Mesenchymal stem cell (in vitro differentiated cells and primary cell): ENCODE measurements around the gene TTLL10.

Experiments used
- DNase-seq: peaks from one replicate; pipeline ENCODE4 v3.0.0-alpha.2; 2013
- H2AFZ ChIP-seq: one replicate; pipeline ENCODE4 v1.6.1; 2013; ENCODE audit warnings: low read depth, mild to moderate bottlenecking, control low read depth, inconsistent platforms, low read length, moderate library complexity
- H2AK5ac ChIP-seq: 2 replicates; pipeline ENCODE4 v1.6.1; 2013; ENCODE audit warnings: low read length, moderate library complexity, mild to moderate bottlenecking, inconsistent platforms; ENCODE audit not compliant: severe bottlenecking
- H2BK120ac ChIP-seq: one replicate; pipeline ENCODE4 v1.6.1; 2013; ENCODE audit warnings: low read depth, mild to moderate bottlenecking, inconsistent platforms, low read length, moderate library complexity
- H2BK12ac ChIP-seq, 2 experiments: one replicate each; pipeline ENCODE4 v1.6.1; 2013; ENCODE audit warnings: inconsistent platforms in 2 of 2, low read length in 2 of 2, mild to moderate bottlenecking in 2 of 2, moderate library complexity in 2 of 2, control low read depth in 1 of 2
- H2BK15ac ChIP-seq: one replicate; pipeline ENCODE4 v1.6.1; 2013; ENCODE audit warnings: mild to moderate bottlenecking, low read depth, inconsistent platforms; ENCODE audit not compliant: poor library complexity, severe bottlenecking
- H2BK5ac ChIP-seq: 2 replicates; pipeline ENCODE4 v1.6.1; 2013; ENCODE audit warnings: low read depth, mild to moderate bottlenecking, low read length, control low read depth, inconsistent platforms; ENCODE audit not compliant: poor library complexity, severe bottlenecking
- H3K14ac ChIP-seq, 2 experiments: one replicate each; pipeline ENCODE4 v1.6.1; 2013; ENCODE audit warnings: inconsistent platforms in 2 of 2, low read length in 2 of 2, control low read depth in 1 of 2, mild to moderate bottlenecking in 1 of 2, moderate library complexity in 1 of 2
- H3K18ac ChIP-seq, 2 experiments: one replicate each; pipeline ENCODE4 v1.6.1; 2013; ENCODE audit warnings: inconsistent platforms in 2 of 2, low read length in 2 of 2, control low read depth in 1 of 2, low read depth in 1 of 2, mild to moderate bottlenecking in 1 of 2
- H3K23ac ChIP-seq, 2 experiments: one replicate each; pipeline ENCODE4 v1.6.1; 2013; ENCODE audit warnings: inconsistent platforms in 2 of 2, low read length in 2 of 2, mild to moderate bottlenecking in 2 of 2, moderate library complexity in 2 of 2, control low read depth in 1 of 2
- H3K27ac ChIP-seq: 2 replicates; pipeline ENCODE4 v1.5.1; 2013; ENCODE audit warnings: mild to moderate bottlenecking, moderate library complexity, low read length, control low read depth, inconsistent platforms; ENCODE audit not compliant: poor library complexity, severe bottlenecking
- H3K27me3 ChIP-seq, 2 experiments: 2 replicates each; pipeline versions ENCODE4 v1.6.1 to v1.7.0; 2013; ENCODE audit warnings: low read length in 2 of 2, mild to moderate bottlenecking in 2 of 2, moderate library complexity in 2 of 2, control low read depth in 1 of 2, inconsistent platforms in 1 of 2; ENCODE audit not compliant: control insufficient read depth in 1 of 2, insufficient read depth in 1 of 2
- H3K36me3 ChIP-seq, 2 experiments: 2 replicates each; pipeline versions ENCODE4 v1.6.1 to v1.7.0; 2013; ENCODE audit warnings: low read length in 2 of 2, control low read depth in 1 of 2, inconsistent platforms in 1 of 2, low read depth in 1 of 2, mild to moderate bottlenecking in 1 of 2; ENCODE audit not compliant: insufficient read depth in 2 of 2, control insufficient read depth in 1 of 2
- H3K4ac ChIP-seq, 2 experiments: one replicate each; pipeline ENCODE4 v1.6.1; 2013; ENCODE audit warnings: inconsistent platforms in 2 of 2, low read length in 2 of 2, mild to moderate bottlenecking in 2 of 2, moderate library complexity in 2 of 2, control low read depth in 1 of 2, low read depth in 1 of 2
- H3K4me1 ChIP-seq: 2 replicates; pipeline ENCODE4 v1.6.1; 2013; ENCODE audit warnings: low read depth, low read length, control low read depth; ENCODE audit not compliant: control insufficient read depth, insufficient read depth
- H3K4me2 ChIP-seq: 2 replicates; pipeline ENCODE4 v1.6.1; 2013; ENCODE audit warnings: low read length, mild to moderate bottlenecking, inconsistent platforms; ENCODE audit not compliant: poor library complexity, severe bottlenecking
- H3K4me3 ChIP-seq, 2 experiments: 2 replicates each; pipeline versions ENCODE4 v1.5.1 to v1.7.0; 2013; ENCODE audit warnings: low read length in 2 of 2, mild to moderate bottlenecking in 2 of 2, control low read depth in 1 of 2, low read depth in 1 of 2; ENCODE audit not compliant: insufficient read depth in 1 of 2
- H3K79me1 ChIP-seq: replicated peaks from 2 replicates; pipeline ENCODE4 v1.6.1; 2013; ENCODE audit warnings: mild to moderate bottlenecking, control low read depth, low read length, inconsistent platforms; ENCODE audit not compliant: poor library complexity, severe bottlenecking
- H3K9ac ChIP-seq: 2 replicates; pipeline ENCODE4 v1.7.0; 2013; ENCODE audit warnings: mild to moderate bottlenecking, low read length, moderate library complexity
- H3K9me3 ChIP-seq: 2 replicates; pipeline ENCODE4 v1.7.0; 2013; ENCODE audit warnings: mild to moderate bottlenecking, low read length; ENCODE audit not compliant: control insufficient read depth
- H4K8ac ChIP-seq: one replicate; pipeline ENCODE4 v1.6.1; 2013; ENCODE audit warnings: inconsistent platforms, mild to moderate bottlenecking, low read length, moderate library complexity
- H4K91ac ChIP-seq: one replicate; pipeline ENCODE4 v1.6.1; 2013; ENCODE audit warnings: mild to moderate bottlenecking, low read length, inconsistent platforms
- WGBS: methylation state at CpG from one replicate; pipeline ENCODE4 v1.1.7; 2013; ENCODE audit warnings: mixed read lengths; 5-methylcytosine and 5-hydroxymethylcytosine counted together

The TTLL10 gene

GRCh38 chr1:1236945-1237873 lies 63.5 kb downstream of the TTLL10 start:
- Histone ChIP-seq H3K27me3 (peaks cover 0 to 38% of the 10 kb centered on the region in 2 experiments), H4K8ac (peak overlapping the region; percentile 38), H3K4me3 (no peak overlapping the region), H2AFZ (no peak overlapping the region), H3K9me3 (peaks cover 3% of the 10 kb centered on the region), H3K4me2 (no peak overlapping the region), H2BK5ac (no peak overlapping the region), H2AK5ac (no peak overlapping the region), H3K36me3 (peaks cover 6 to 42% of the 10 kb centered on the region in 2 experiments), H4K91ac (no peak overlapping the region), H3K9ac (no peak overlapping the region), H3K14ac (no peak overlapping the region), H3K4me1 (peaks cover 53% of the 10 kb centered on the region), H3K23ac (no peak overlapping the region), H3K18ac (no peak overlapping the region), H2BK120ac (no peak overlapping the region), H3K27ac (no peak overlapping the region), H3K4ac (no peak overlapping the region), H2BK15ac (no peak overlapping the region), H2BK12ac (peak overlapping the region in 1 of 2 experiments; percentile 3), H3K79me1 (peaks cover 15% of the 10 kb centered on the region)
- 79% methylated on average over 31 of the region's 34 CpGs for WGBS
- DNase-seq = no peak

DNA sequence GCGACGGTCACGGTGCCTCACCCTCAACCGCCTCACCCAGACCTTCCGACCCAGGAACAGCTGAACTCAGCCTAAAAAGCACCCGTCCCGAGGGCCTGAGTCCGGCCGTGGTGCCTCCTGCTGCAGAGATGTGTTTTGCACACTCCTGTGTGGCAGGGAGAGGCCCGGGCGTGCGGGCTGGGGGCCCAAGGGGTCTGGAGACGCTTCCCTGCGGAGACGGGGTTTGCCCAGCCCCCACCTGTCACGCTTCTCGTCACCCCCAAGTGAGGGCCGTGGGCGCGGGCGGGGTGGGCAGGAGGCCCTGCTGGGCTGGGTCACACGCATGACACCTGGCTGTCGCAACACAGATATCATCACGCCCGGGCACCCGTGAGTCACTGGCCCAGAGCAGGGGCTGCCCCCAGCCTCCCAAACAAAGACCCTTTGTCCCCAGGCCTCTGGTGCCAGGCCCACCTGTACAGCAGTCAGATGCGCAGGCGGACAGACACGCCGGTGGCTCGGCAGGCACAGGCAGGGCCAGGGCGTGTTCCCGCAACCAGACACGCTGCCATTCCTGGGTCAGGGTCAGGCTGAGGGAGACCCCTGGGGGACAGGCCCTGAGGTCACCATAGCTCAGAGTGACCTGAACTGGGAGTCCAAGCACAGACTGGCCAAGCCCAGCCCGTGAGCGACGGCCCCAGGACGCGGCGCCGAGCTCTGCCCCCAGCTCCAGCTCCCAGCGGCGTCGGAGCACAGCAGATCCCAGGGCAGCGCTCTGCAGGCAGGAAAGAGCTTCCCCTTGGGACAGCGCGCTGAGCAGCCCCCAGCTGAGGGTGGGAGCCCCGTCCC lies 64.4 kb downstream of the TTLL10 start:
- Histone ChIP-seq H3K23ac (no peak overlapping the region), H3K9ac (no peak overlapping the region), H2BK12ac (peak overlapping the region in 1 of 2 experiments; percentile 21), H4K91ac (no peak overlapping the region), H2AK5ac (no peak overlapping the region), H3K9me3 (peaks cover 3% of the 10 kb centered on the region), H2BK15ac (no peak overlapping the region), H2BK5ac (no peak overlapping the region), H3K36me3 (peaks cover 6 to 41% of the 10 kb centered on the region in 2 experiments), H3K27ac (no peak overlapping the region), H3K14ac (no peak overlapping the region), H4K8ac (no peak overlapping the region), H3K18ac (no peak overlapping the region), H2BK120ac (no peak overlapping the region), H2AFZ (no peak overlapping the region), H3K27me3 (peaks cover 0 to 38% of the 10 kb centered on the region in 2 experiments), H3K79me1 (peaks cover 11% of the 10 kb centered on the region), H3K4me3 (no peak overlapping the region), H3K4me2 (no peak overlapping the region), H3K4me1 (peaks cover 45% of the 10 kb centered on the region), H3K4ac (no peak overlapping the region)
- 86% methylated on average over 48 of the region's 48 CpGs for WGBS
- no peak for DNase-seq

- H3K27me3 ChIP-seq = peaks cover 0 to 38% of the 10 kb centered on the region in 2 experiments
- 91% methylated on average over 19 of the region's 19 CpGs for WGBS
- no peak overlapping the region for H3K9ac ChIP-seq
Observed at GRCh38 chr1:1238702-1239178, 65.1 kb downstream of the TTLL10 start.

DNA sequence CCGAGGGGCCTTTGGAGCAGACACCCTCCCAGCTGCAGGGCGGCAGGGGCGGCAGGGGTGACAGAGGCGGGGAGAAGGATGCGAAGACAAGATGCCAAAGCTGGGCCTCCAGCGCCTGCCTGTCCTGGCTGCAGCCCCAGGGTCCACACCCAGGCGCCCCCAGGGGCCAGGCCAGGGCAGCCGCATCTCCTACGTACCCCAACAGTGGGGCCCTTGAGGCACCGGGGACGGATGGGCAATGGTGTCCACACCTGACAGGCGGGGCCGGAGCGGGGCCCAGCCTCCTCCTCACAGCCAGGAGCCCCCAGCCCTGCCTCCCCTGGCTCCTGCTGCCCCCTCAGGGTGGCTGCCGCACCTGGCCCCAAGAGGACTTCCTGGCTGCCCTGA lies 65.5 kb downstream of the TTLL10 start:
- Histone ChIP-seq H3K79me1 (peaks cover 5% of the 10 kb centered on the region), H2BK120ac (no peak overlapping the region), H3K36me3 (peaks cover 0 to 40% of the 10 kb centered on the region in 2 experiments), H3K4me3 (no peak overlapping the region), H3K27ac (no peak overlapping the region), H3K9me3 (no peaks in the 10 kb centered on the region), H2AK5ac (no peak overlapping the region), H3K27me3 (peaks cover 0 to 38% of the 10 kb centered on the region in 2 experiments), H2BK12ac (no peak overlapping the region), H2BK5ac (no peak overlapping the region), H3K23ac (no peak overlapping the region), H3K18ac (no peak overlapping the region), H3K4ac (no peak overlapping the region), H3K9ac (no peak overlapping the region), H4K8ac (no peak overlapping the region), H3K4me2 (no peak overlapping the region), H2BK15ac (no peak overlapping the region), H3K4me1 (peaks cover 42% of the 10 kb centered on the region), H2AFZ (no peak overlapping the region), H3K14ac (no peak overlapping the region), H4K91ac (no peak overlapping the region)
- no peak for DNase-seq
- 90% methylated on average over 15 of the region's 15 CpGs for WGBS

More at GRCh38 chr1:1238702-1239178, 65.1 kb downstream of the TTLL10 start:
- DNase-seq = no peak
- Histone ChIP-seq H4K91ac (no peak overlapping the region), H2AFZ (no peak overlapping the region), H2BK120ac (no peak overlapping the region), H3K4ac (no peak overlapping the region), H3K79me1 (peaks cover 9% of the 10 kb centered on the region), H3K18ac (no peak overlapping the region), H4K8ac (no peak overlapping the region), H2AK5ac (no peak overlapping the region), H3K14ac (no peak overlapping the region), H2BK5ac (no peak overlapping the region), H3K36me3 (peaks cover under 1 to 41% of the 10 kb centered on the region in 2 experiments), H3K9me3 (no peaks in the 10 kb centered on the region), H2BK15ac (no peak overlapping the region), H3K4me3 (no peak overlapping the region), H3K4me1 (peaks cover 42% of the 10 kb centered on the region), H3K23ac (no peak overlapping the region), H3K4me2 (no peak overlapping the region), H3K27ac (no peak overlapping the region), H2BK12ac (no peak overlapping the region)
